Spleen (tissue), 7 donors: ENCODE measurements around the gene RASSF5.

Experiments used
- POLR2A ChIP-seq, 3 donors: fragments of 450-650 bp; IDR thresholded peaks; one replicate each; pipeline ENCODE4 v1.5.1; 2017; ENCODE audit warnings: antibody characterized with exemption in 3 of 3, mild to moderate bottlenecking in 1 of 3
- POLR2AphosphoS5 ChIP-seq, 3 donors: sonication (generic); formaldehyde crosslinking; IDR thresholded peaks; one replicate each; pipeline ENCODE4 v1.5.1; 2017; ENCODE audit warnings: antibody characterized with exemption in 3 of 3
- TF ChIP-seq, protein P1 (sequence below), 11 experiments: fragments of 200-600 bp in 7 of 11; fragments of 450-650 bp in 4 of 11; sonication (generic) in 4 of 11; IDR thresholded peaks in 8 of 11; conservative IDR thresholded peaks in 3 of 11; 1 replicate in 7 of 11; 2 replicates in 4 of 11; pipeline versions ENCODE4 v1.4.0 to v1.8.0; 2016 to 2021; ENCODE audit warnings: antibody characterized with exemption in 11 of 11, inconsistent platforms in 4 of 11, mild to moderate bottlenecking in 1 of 11
- donor health status: DM: no; HTN: no; CAD: no; lungs with moderate emphysema.
- donor health status: DM: no; HTN: no; CAD: no.
- donor health status: DM: no; HTN: no; CAD: no.

DNA sequence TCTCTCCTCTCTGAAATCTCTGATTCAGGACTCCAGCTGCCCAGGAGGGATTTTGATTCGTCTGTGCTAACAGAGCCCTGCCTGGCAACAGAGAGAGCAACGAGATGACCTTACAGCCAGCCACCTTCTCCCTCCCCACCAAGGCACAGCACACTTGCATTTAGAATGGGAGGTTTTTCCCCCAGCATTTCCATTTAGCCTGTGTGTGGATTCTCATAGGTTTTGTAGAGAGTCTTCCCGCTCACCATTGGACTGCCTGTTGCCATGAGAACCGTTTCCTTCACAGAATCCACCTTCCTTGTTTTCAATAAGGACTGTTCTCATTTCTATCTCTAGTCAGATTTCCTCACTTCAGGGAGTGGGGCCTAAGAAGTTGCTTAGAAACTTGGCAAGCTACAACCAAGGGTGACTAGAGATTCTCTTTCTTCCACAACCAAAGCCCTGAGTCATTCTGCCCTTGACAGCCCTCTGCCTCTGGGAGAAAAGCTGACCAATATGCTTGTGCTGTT is 42.8 kb upstream of the RASSF5 start:
- TF ChIP-seq POLR2AphosphoS5 (IDR thresholded peaks at IDR 0.05) (no peak), POLR2A (IDR thresholded peaks at IDR 0.05) (no peak)
- TF ChIP-seq, protein P1, sequence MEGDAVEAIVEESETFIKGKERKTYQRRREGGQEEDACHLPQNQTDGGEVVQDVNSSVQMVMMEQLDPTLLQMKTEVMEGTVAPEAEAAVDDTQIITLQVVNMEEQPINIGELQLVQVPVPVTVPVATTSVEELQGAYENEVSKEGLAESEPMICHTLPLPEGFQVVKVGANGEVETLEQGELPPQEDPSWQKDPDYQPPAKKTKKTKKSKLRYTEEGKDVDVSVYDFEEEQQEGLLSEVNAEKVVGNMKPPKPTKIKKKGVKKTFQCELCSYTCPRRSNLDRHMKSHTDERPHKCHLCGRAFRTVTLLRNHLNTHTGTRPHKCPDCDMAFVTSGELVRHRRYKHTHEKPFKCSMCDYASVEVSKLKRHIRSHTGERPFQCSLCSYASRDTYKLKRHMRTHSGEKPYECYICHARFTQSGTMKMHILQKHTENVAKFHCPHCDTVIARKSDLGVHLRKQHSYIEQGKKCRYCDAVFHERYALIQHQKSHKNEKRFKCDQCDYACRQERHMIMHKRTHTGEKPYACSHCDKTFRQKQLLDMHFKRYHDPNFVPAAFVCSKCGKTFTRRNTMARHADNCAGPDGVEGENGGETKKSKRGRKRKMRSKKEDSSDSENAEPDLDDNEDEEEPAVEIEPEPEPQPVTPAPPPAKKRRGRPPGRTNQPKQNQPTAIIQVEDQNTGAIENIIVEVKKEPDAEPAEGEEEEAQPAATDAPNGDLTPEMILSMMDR (IDR thresholded peaks at IDR 0.05 in 8 of 11, conservative IDR thresholded peaks at IDR 0.05 in 3 of 11): no peak
